OCI-LY3 (cell line): ENCODE measurements around the gene LMTK2.

Source experiments
- CTCF ChIP-seq: fragments of 200-600, 300-600 bp; sonication (generic); IDR thresholded peaks from 2 replicates; pipeline ENCODE4 v1.5.1; 2014; ENCODE audit warnings: antibody characterized with exemption, low read length, low read depth
- EZH2phosphoT487 ChIP-seq: fragments of 200-600 bp; shearing (Covaris generic); IDR thresholded peaks from 2 replicates; pipeline ENCODE4 v1.6.1; 2018; ENCODE audit warnings: antibody characterized with exemption, mixed run types, low read depth

- TF ChIP-seq CTCF (no peak), EZH2phosphoT487 (no peak)
Measured at GRCh38 chr7:98185101-98185500, 78.4 kb downstream of the LMTK2 start.
